ENCODE data around the gene MYL6.

GRCh38 chr12:56202366-56202765 lies 44.2 kb downstream of the MYL6 start:
- TF ChIP-seq CTCF (IDR thresholded peaks at IDR 0.05) (no peak), EP300 (IDR thresholded peaks at IDR 0.05; ENCODE audit: low read depth) (no peak)
